HG03575 (cell line): ENCODE data around the gene POLR3G.

Source experiments
- ATAC-seq: cut with Tn5 transposase; IDR thresholded peaks from one replicate; pipeline ENCODE4 v1.9.1; 2021; ENCODE audit not compliant: unreplicated experiment, insufficient number of reproducible peaks, low FRiP score; ENCODE audit errors: extremely low read depth

POLR3G gene, protein sequence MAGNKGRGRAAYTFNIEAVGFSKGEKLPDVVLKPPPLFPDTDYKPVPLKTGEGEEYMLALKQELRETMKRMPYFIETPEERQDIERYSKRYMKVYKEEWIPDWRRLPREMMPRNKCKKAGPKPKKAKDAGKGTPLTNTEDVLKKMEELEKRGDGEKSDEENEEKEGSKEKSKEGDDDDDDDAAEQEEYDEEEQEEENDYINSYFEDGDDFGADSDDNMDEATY

DNA sequence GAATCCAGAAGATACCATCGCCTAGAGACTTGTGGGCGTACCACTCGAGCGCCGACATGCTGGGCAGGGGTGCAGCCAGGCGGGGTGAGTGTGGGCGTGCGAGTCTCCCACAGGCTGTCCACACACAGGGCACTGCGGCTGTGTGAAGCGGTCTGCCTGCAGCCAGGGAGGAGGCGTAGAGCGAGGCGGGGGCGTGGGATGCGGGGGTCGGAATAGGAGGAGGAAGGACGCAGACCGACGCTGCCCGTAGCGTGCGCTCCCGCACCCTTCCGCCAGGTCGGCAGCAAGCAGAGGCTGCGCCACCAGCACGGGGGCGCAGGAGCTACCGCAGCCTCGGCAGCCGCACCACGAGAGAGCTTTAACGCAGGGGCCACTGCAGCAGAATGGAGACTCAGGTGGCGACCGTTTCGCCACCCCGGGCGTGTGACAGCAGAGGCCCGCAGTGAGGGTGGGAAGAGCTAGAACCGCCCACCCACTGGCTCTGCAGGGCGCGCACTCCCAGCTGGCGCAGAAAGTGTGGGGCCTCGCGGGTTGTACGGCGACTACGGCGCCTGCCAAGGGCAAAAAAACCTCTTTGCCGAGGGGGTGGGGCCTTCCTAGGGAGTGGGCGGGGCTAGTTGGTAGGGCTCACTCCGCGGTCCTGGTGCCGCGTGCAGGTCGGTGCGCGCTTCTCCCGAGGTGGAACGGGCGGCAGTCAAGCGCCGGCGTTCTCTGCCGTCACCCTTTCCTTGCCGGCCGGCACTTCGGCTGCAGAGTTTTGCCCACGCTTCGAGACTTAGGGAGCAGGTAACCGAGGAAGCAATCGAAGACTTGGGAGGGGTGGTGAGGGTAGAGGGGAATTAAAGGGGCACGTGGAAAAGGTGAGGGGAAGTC, at the start of gene POLR3G, which contains the start of gene MBLAC2:
Gene POLR3G, plus strand, starts transcription at position 630 of the 873 bp plus-strand sequence. CDS start 10,704 bp downstream, outside the sequence.
Gene MBLAC2, minus strand, starts transcription at position 537 of the 873 bp plus-strand sequence. Its CDS starts 479 bp downstream, at position 58.
- ATAC-seq, result peak; percentile 61

DNA sequence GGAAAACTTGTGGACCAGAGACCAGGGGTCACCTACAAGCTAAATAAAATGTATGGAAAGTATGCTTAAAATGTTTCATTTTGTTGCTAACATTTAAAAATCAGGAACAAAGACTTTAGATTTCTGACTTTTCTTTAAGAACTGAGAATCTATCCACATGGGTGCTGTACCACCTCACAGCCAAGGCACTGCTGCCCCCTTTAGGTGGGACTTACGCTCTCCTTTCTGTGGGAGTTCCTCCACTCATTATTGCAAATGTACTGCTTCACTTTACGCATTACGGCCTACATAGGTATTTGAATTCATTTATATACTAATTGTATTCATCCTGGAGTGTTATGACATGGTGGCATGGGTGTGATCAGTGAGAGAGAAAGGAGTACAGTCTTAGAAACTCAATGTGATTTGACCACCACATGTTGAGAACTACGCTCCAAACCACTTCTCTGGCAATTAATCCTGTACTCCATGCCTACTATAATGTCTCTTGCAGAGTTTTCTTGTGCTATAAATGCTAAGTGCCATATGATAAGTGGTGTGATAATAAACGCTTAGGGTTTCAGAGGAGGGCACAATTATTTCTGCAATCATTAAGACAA, 40.4 kb upstream of the POLR3G start:
- ATAC-seq, result no peak

DNA sequence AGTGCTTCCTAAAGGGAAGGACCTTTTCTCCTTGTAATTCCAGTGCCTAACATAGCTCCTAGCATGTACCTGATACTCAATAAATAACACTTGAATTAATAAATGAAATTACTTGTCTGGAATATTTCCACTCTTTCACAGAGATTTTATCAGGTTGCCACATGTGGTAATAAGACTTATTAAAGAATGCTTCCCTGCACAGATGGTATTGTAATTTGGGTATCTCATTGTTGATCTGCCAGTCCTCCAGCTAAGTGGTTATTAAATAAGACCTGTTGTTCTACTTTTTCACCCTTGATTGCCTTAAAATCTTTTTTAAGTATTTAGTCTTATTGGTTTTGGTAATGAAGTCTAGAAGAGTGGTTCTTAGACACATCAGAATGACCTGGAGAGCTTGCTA, 37.0 kb upstream of the POLR3G start:
- no peak for ATAC-seq

DNA sequence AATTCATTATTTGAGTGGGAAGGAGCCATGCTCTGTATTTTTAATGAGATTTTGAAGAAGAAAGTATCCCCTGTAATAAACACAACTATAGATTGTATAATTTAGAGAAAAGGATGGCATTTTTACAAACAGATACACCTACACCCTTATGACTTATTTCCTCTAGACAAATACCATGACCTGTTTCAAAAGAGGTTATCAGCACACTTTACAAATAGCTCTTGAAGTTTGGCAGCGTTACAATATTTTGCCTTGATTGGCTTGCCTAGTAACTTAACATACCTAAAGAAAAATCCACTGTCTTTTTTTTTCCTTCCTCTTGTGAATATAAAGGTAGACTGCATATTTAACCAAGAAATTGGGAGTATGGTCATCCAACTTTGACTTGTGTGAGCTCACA, 36.6 kb upstream of the POLR3G start:
- no peak for ATAC-seq

DNA sequence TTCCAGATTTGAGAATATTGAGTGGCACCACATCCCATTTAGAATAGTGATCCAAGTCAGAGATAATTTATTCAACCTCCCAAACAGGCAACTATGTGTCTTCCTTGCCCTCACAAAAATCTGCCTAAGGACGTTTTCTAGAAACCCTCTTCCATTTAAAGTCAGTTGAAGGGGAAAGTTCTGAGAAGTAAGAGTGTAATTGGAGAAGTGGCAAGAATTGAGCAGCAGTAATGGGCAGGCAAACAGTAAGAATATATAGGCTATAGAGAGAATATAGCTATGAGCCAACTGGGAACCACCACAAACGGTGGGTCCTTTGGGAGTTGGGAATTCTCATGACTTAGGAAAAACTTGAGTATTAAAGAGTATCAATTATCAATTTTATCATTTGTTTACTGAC, 34.0 kb upstream of the POLR3G start:
- no peak for ATAC-seq

GRCh38 chr5:90446961-90447360, 27.7 kb upstream of the POLR3G start:
- no peak for ATAC-seq

DNA sequence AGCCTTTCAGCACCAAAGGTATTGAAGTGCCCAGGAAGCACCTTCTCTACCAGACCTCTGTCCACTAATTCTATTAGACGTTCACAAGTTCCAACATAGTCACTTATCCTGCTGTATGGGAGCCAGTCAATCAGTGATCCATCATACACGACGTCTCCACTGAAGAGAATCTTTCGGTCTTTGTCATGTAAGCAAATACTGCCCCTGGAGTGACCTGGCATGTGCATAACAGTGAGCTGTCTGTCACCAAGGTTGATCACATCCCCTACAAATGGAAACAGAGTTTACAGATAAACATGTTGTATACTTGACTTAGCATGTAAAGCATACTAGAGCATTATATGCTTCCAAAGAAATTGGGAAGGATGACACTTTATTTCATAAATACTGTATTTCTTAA, 13.4 kb upstream of the POLR3G start:
- ATAC-seq, result no peak

DNA sequence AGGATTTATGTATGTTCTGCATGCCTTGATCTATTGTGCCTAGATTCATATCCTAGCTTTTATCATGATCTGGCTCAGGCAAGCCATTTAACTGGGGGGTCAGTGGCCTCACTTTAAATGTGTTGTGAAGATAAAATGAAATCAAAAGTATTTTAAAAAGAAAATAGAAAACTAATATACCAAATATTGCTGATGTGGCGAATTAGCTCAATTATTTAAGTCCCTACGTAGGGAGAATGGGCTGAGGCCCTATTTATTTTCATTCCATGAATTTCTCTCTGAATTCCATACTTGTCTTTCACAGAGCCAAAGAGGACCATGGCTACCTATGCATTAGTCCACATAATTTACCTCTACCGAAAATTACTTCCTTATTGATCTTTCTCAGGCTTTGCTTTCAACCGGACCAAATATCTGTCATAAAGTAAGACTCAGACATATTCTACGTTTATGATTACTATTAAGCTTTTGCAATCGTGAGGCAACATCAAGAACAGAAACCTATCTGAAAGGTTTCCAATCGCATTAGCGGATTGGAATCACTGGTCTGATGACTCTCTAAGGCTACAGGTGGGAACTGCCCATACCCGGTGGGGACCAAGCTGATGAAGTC, 1.8 kb upstream of the POLR3G start:
- no peak for ATAC-seq

DNA sequence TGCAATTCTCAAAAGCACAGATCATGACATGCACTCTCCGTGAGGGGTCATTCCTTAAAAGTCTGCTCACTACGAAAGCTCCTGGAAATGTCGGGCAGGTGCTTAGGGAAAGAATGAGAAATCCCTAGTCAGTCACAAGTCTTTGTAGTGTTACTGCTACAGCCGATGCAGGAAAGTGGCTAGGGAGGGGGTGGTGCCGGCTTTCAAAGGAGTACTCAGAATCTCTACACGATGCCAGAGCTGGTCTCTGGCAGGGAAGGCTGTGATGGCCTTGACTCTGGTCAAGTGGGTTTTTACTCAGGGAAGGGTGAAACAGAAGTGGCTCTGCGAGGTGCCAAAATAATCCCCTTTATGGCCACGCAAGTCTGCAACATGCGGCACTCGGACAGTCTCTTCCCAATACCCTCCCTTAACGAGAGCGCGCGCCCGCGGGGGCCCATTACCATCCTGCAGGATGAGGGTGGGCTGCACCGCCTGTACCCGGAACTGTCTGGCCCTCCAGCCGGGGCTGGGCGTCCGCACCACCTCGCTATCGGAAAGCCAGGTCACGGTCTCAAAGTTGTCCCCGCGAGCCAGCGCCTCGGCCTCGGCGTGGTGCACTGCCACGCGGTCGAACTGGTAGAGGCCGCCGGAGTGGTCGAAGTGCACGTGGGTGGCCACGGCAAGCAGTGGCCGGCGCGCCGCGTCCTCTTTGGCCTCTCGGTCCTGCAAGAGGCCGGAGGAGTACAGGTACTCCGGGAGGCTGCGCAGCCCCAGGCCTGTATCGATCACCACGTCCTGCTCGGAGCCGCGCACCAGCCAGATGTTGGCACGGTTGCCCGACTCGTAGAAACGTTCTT, 1.0 kb upstream of the POLR3G start:
- ATAC-seq, result peak; percentile 6

DNA sequence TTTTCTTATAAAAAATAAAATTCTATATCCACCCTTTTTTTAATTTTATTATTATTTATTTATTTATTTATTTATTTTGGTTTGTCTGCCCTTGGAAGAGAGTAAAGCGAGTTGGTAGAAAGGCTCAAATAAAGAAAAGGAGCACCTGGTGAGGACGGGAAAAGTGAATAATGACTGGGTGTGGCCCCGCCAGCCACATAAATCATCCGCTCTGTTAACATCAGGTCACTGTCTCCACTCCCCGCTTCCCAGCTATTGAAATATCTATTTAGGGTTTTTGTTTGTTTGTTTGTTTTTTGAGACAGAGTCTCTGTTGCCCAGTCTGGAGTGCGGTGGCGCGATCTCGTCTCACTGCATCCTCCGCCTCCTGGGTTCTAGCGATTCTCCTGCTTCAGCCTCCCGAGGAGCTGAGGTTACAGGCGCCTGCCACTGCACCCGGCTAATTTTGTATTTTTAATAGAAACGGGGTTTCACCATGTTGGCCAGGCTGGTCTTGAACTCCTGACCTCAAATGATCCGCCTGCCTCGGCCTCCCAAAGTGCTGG, 844 bp downstream of the POLR3G start:
- no peak for ATAC-seq

- no peak for ATAC-seq
Observed at GRCh38 chr5:90476391-90476790, 1.7 kb downstream of the POLR3G start.

GRCh38 chr5:90477073-90477472, 2.4 kb downstream of the POLR3G start:
- no peak for ATAC-seq

GRCh38 chr5:90477621-90478215, 3.1 kb downstream of the POLR3G start:
- ATAC-seq, result no peak

GRCh38 chr5:90479611-90480385, 5.1 kb downstream of the POLR3G start:
- ATAC-seq, result no peak

DNA sequence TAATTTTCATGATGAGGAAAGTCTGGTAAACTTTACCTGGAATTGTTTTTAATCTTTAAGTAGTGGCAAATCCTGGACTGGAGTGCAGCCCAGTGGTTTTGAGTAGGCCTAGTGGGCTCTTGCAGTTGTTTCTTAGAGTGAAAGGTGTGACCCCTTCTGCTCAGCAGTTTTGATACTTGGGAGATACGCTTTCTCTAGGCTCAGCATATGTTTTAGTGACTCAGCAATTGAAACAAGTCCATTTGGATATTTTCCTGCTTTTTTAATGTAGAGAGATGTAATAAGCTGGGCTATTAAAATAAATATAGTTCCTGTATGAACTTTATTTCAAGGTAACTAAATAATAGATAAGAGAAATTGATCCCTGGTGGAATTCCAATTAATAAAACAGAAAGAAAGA, 6.0 kb downstream of the POLR3G start:
- no peak for ATAC-seq

DNA sequence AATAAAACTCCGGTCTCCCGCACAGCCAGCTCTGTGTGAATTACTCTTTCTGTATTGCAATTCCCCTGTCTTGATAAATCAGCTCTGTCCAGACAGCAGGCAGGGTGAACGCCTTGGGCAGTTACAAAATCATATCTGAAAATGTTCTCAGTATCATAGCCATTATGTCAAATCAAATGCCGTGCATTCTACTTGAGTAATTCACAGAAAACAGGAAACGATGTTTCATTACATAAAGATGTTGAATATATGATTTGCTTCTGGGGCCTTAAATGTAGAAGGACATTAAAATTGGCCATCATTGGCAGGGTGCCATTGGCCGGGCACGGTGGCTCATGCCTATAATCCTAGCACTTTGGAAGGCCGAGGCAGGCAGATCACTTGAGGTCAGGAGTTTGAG, 8.5 kb downstream of the POLR3G start:
- no peak for ATAC-seq

GRCh38 chr5:90484540-90484939, 9.9 kb downstream of the POLR3G start:
- ATAC-seq, result no peak
